Measurements from ENCODE around the gene CARD11.

DNA sequence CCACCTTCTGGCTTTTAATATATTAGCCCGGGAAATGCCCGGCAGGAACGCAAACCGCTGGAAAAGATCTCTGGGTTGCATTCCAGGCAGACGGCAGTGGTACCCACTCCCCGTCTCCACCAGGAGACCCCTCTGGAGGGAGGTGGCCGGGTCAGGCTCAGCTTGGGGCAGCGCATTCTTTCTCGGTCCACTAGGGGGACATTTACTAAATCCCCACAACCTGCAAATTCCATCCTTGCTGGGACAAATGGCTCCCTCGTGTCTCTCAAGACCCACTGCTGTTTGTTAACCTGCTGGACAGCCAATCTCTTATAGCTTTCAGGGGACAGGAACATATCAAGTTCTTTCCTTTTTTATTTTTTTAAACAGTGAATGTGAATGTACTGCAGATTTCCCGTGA lies 45.8 kb upstream of the CARD11 start:
- TF ChIP-seq, protein P1, sequence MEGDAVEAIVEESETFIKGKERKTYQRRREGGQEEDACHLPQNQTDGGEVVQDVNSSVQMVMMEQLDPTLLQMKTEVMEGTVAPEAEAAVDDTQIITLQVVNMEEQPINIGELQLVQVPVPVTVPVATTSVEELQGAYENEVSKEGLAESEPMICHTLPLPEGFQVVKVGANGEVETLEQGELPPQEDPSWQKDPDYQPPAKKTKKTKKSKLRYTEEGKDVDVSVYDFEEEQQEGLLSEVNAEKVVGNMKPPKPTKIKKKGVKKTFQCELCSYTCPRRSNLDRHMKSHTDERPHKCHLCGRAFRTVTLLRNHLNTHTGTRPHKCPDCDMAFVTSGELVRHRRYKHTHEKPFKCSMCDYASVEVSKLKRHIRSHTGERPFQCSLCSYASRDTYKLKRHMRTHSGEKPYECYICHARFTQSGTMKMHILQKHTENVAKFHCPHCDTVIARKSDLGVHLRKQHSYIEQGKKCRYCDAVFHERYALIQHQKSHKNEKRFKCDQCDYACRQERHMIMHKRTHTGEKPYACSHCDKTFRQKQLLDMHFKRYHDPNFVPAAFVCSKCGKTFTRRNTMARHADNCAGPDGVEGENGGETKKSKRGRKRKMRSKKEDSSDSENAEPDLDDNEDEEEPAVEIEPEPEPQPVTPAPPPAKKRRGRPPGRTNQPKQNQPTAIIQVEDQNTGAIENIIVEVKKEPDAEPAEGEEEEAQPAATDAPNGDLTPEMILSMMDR (conservative IDR thresholded peaks at IDR 0.05 in 1 of 2, IDR thresholded peaks at IDR 0.05 in 1 of 2; ENCODE audit: low read depth in 1 of 2, low read length in 2 of 2): peak; percentile 4 to 52
- no peak for TF ChIP-seq EZH2 (IDR thresholded peaks at IDR 0.05; ENCODE audit: low read length, missing control alignments)

Data from fibroblast of lung (primary cell).